Activated T-helper 2 cell treated with anti-CD3 and anti-CD28 coated beads, Interferon-gamma antibody, Interleukin-2, Interleukin-4, amounts not matched to agents 10 μg/mL and 5 μg/mL and 100 μg/mL, durations not matched to agents 14 hours and 24 hours and 36 hours (primary cell): Measurements from ENCODE around the gene PHF10. TPM values are rescaled to one million over a fixed set of nuclear protein-coding genes. Genes with fewer than 3 reads are reported as not detected.
"Not testable (repeated sequence)": the region's sequence is repeated elsewhere in the genome, so short reads cannot be mapped to it uniquely, and the experiment has no call there.

Source experiments
- DNase-seq: peaks from one replicate; pipeline ENCODE4 v3.0.0; 2021; ENCODE audit warnings: low spot score
- H3K27ac Mint-ChIP-seq: one replicate; pipeline ENCODE4 v1.8.0; 2021; ENCODE audit warnings: mixed read lengths
- H3K27me3 Mint-ChIP-seq: one replicate; pipeline ENCODE4 v1.8.0; 2021; ENCODE audit warnings: low read depth, mixed read lengths
- H3K36me3 Mint-ChIP-seq: one replicate; pipeline ENCODE4 v1.8.0; 2021; ENCODE audit warnings: low read depth, mixed read lengths
- H3K4me1 Mint-ChIP-seq: one replicate; pipeline ENCODE4 v1.8.0; 2021; ENCODE audit warnings: low read depth, mixed read lengths
- H3K4me3 Mint-ChIP-seq: one replicate; pipeline ENCODE4 v1.8.0; 2021; ENCODE audit warnings: low read depth, mild to moderate bottlenecking, moderate library complexity, mixed read lengths
- H3K9me3 Mint-ChIP-seq: one replicate; pipeline ENCODE4 v1.8.0; 2021; ENCODE audit warnings: mixed read lengths
- intact Hi-C: fragments of 100-400 bp; cut with micrococcal nuclease; formaldehyde crosslinking; loops from one replicate; pipeline ENCODE4 v1.15.1; 2023
- total RNA-seq: library from RNA; stranded (reverse); gene quantifications from 2 replicates; pipeline ENCODE4 v1.2.3, GENCODE V29; 2022

PHF10 gene
- total RNA-seq = 94.5 and 95.3 TPM in 2 replicates

GRCh38 chr6:169724494-169725124 is at the start of gene PHF10:
Gene PHF10, minus strand, starts transcription at chr6:169724500. Its CDS starts 569 bp downstream, at chr6:169723931.
- H3K27ac Mint-ChIP-seq = peak within 1 kb of the TSS; percentile 97
- peaks cover 32% of the 10 kb centered on the region for H3K4me1 Mint-ChIP-seq
- peaks cover 2% of the 10 kb centered on the region for H3K27me3 Mint-ChIP-seq
- DNase-seq = peak; percentile 55
- intact Hi-C loops = loop anchor here (2.0 to 10.0 kb wide), 2 partner anchors 194 to 570 kb away; partner anchors contain the start of gene DLL1
- no peaks in the 10 kb centered on the region for H3K9me3 Mint-ChIP-seq
- H3K36me3 Mint-ChIP-seq = peaks cover 22% of the 10 kb centered on the region
- peak within 1 kb of the TSS; percentile 97 for H3K4me3 Mint-ChIP-seq

GRCh38 chr6:169766921-169767736 is 42.8 kb upstream of the PHF10 start:
- H3K36me3 Mint-ChIP-seq = peaks cover 47% of the 10 kb centered on the region
- peaks cover 2% of the 10 kb centered on the region for H3K4me1 Mint-ChIP-seq
- intact Hi-C loops = no loop called here
- no peaks in the 10 kb centered on the region for H3K27me3 Mint-ChIP-seq
- no peak overlapping the region for H3K27ac Mint-ChIP-seq
- H3K4me3 Mint-ChIP-seq = no peak overlapping the region
- no peaks in the 10 kb centered on the region for H3K9me3 Mint-ChIP-seq
- DNase-seq = no peak

- Mint-ChIP-seq H3K27me3 (no peaks in the 10 kb centered on the region), H3K9me3 (no peaks in the 10 kb centered on the region), H3K27ac (no peak overlapping the region), H3K4me1 (peaks cover 2% of the 10 kb centered on the region), H3K36me3 (peaks cover 46% of the 10 kb centered on the region), H3K4me3 (no peak overlapping the region)
- DNase-seq = no peak
- intact Hi-C loops = no loop called here
Measured at GRCh38 chr6:169766232-169766631, 41.9 kb upstream of the PHF10 start.

GRCh38 chr6:169765789-169766188 is 41.5 kb upstream of the PHF10 start:
- H3K4me1 Mint-ChIP-seq, H3K4me3 Mint-ChIP-seq, H3K9me3 Mint-ChIP-seq, intact Hi-C loops, DNase-seq, H3K27me3 Mint-ChIP-seq, H3K27ac Mint-ChIP-seq: not testable (repeated sequence)
- H3K36me3 Mint-ChIP-seq = peaks cover 46% of the 10 kb centered on the region

GRCh38 chr6:169763881-169764280 is 39.6 kb upstream of the PHF10 start:
- H3K9me3 Mint-ChIP-seq = no peaks in the 10 kb centered on the region
- H3K36me3 Mint-ChIP-seq = peaks cover 55% of the 10 kb centered on the region
- intact Hi-C loops = no loop called here
- no peak for DNase-seq
- H3K4me1 Mint-ChIP-seq = peaks cover 2% of the 10 kb centered on the region
- no peak overlapping the region for H3K4me3 Mint-ChIP-seq
- no peaks in the 10 kb centered on the region for H3K27me3 Mint-ChIP-seq
- H3K27ac Mint-ChIP-seq = no peak overlapping the region

GRCh38 chr6:169763308-169763707 is 39.0 kb upstream of the PHF10 start:
- peaks cover 60% of the 10 kb centered on the region for H3K36me3 Mint-ChIP-seq
- no peak for DNase-seq
- peaks cover 2% of the 10 kb centered on the region for H3K4me1 Mint-ChIP-seq
- H3K9me3 Mint-ChIP-seq = no peaks in the 10 kb centered on the region
- H3K4me3 Mint-ChIP-seq = no peak overlapping the region
- H3K27ac Mint-ChIP-seq = no peak overlapping the region
- intact Hi-C loops = no loop called here
- H3K27me3 Mint-ChIP-seq = no peaks in the 10 kb centered on the region

- H3K27me3 Mint-ChIP-seq = no peaks in the 10 kb centered on the region
- H3K9me3 Mint-ChIP-seq = no peaks in the 10 kb centered on the region
- H3K4me3 Mint-ChIP-seq = no peak overlapping the region
- DNase-seq = no peak
- intact Hi-C loops = loop anchor here (10.0 kb wide), 1 partner anchor 540 kb away; no protein-coding TSS in a partner anchor
- H3K36me3 Mint-ChIP-seq = peaks cover 44% of the 10 kb centered on the region
- peaks cover 14% of the 10 kb centered on the region for H3K4me1 Mint-ChIP-seq
- H3K27ac Mint-ChIP-seq = no peak overlapping the region
Measured at GRCh38 chr6:169755162-169755561, 30.9 kb upstream of the PHF10 start.

- H3K4me3 Mint-ChIP-seq = peak overlapping the region; percentile 97
- intact Hi-C loops = loop anchor here (10.0 kb wide), 1 partner anchor 537 kb away; no protein-coding TSS in a partner anchor
- H3K9me3 Mint-ChIP-seq = no peaks in the 10 kb centered on the region
- no peak for DNase-seq
- no peaks in the 10 kb centered on the region for H3K27me3 Mint-ChIP-seq
- H3K36me3 Mint-ChIP-seq = peaks cover 26% of the 10 kb centered on the region
- peak overlapping the region; percentile 91 for H3K27ac Mint-ChIP-seq
- H3K4me1 Mint-ChIP-seq = peaks cover 22% of the 10 kb centered on the region
Measured at GRCh38 chr6:169752074-169752623, 27.8 kb upstream of the PHF10 start.

- Mint-ChIP-seq H3K27ac (peak within 1 kb of the TSS; percentile 99), H3K9me3 (peaks cover 1% of the 10 kb centered on the region), H3K4me1 (peaks cover 22% of the 10 kb centered on the region), H3K4me3 (peak within 1 kb of the TSS; percentile 97), H3K27me3 (peaks cover 2% of the 10 kb centered on the region), H3K36me3 (peaks cover 19% of the 10 kb centered on the region)
- DNase-seq = peak; percentile 93
- intact Hi-C loops = loop anchor here (1.0 to 10.0 kb wide), 7 partner anchors 28 to 833 kb away; partner anchors contain the start of genes C6orf120, FAM120B, PDCD2 and TBP
Measured at GRCh38 chr6:169751242-169752073, 27.2 kb upstream of the PHF10 start, which contains the start of the genes DYNLT2 and ERMARD. Gene DYNLT2, minus strand, starts transcription at chr6:169751572. Its CDS starts 114 bp downstream, at chr6:169751458. Gene ERMARD, plus strand, starts transcription at chr6:169751622. Its CDS starts 36 bp downstream, at chr6:169751658.

GRCh38 chr6:169746556-169746955 is 22.3 kb upstream of the PHF10 start:
- intact Hi-C loops = no loop called here
- H3K27ac Mint-ChIP-seq = no peak overlapping the region

GRCh38 chr6:169745405-169745804 is 21.1 kb upstream of the PHF10 start:
- no peak for DNase-seq
- Mint-ChIP-seq H3K27me3 (peaks cover 15% of the 10 kb centered on the region), H3K36me3 (peaks cover 13% of the 10 kb centered on the region), H3K4me3 (no peak overlapping the region), H3K9me3 (peaks cover 4% of the 10 kb centered on the region), H3K4me1 (peaks cover 10% of the 10 kb centered on the region), H3K27ac (no peak overlapping the region)
- intact Hi-C loops = no loop called here

More at GRCh38 chr6:169746556-169746955, 22.3 kb upstream of the PHF10 start:
- no peak for DNase-seq
- Mint-ChIP-seq H3K4me1 (peaks cover 10% of the 10 kb centered on the region), H3K36me3 (peaks cover 19% of the 10 kb centered on the region), H3K4me3 (no peak overlapping the region), H3K9me3 (peaks cover 4% of the 10 kb centered on the region), H3K27me3 (peaks cover 15% of the 10 kb centered on the region)

GRCh38 chr6:169741344-169741743 is 17.0 kb upstream of the PHF10 start:
- Mint-ChIP-seq H3K9me3 (peaks cover 2% of the 10 kb centered on the region), H3K36me3 (no peaks in the 10 kb centered on the region), H3K27me3 (peaks cover 17% of the 10 kb centered on the region), H3K27ac (no peak overlapping the region), H3K4me1 (no peaks in the 10 kb centered on the region), H3K4me3 (no peak overlapping the region)
- DNase-seq = no peak
- intact Hi-C loops = no loop called here
